ENCODE results near the gene BIRC5.

GRCh38 chr17:78206298-78206697 is 7.8 kb upstream of the BIRC5 start:
- TF ChIP-seq CTCF (IDR thresholded peaks at IDR 0.05) (no peak), POLR2A (IDR thresholded peaks at IDR 0.05) (no peak)
